GM18508 (cell line): ENCODE data around the gene PCF11.

ENCODE experiments used
- ATAC-seq: cut with Tn5 transposase; IDR thresholded peaks from one replicate; pipeline ENCODE4 v1.9.1; 2021; ENCODE audit warnings: moderate number of reproducible peaks; ENCODE audit not compliant: insufficient read depth, unreplicated experiment

Gene PCF11

DNA sequence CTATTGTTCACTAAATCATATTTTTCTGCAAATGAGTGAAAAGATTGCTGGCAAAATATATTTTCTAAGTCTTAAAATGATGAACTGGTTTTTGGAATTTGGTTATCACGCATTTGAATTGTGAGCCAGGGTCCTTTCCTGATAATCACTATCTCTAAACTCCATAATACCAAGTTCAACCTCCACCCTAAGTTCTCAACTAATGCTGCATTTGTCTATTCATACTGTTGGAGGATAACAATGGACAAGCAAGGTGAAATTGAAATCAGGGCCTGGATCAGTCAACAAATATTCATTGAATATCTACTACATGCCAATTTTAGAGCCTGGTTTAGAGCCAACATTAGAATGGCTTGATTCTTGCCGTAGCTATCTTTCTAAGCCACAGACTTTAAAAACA, 4.7 kb upstream of the PCF11 start:
- no peak for ATAC-seq

DNA sequence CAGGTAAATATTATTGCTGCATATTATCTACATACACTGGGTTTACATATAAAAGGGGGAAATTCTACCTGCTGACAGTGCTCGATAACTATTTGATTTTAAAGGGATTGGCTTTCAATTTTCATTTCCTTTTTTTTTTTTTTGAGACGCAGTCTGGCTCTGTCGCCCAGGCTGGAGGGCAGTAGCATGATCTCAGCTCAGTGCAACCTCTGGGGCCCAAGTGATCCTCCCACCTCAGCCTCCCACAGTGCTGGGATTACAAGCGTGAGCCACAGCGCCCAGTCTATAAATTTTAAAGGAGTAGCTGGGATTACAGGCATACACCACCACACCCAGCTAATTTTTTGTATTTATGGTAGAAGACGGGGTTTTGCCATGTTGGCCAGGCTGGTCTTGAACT, 3.2 kb upstream of the PCF11 start:
- ATAC-seq: no peak

- peak; percentile 96 for ATAC-seq
These were observed 561 bp upstream of the PCF11 start for GRCh38 chr11:83156144-83156995.

- no peak for ATAC-seq
These were observed 844 bp downstream of the PCF11 start for GRCh38 chr11:83157594-83158356.

- no peak for ATAC-seq
These were observed 1.4 kb downstream of the PCF11 start for GRCh38 chr11:83158357-83158786.

DNA sequence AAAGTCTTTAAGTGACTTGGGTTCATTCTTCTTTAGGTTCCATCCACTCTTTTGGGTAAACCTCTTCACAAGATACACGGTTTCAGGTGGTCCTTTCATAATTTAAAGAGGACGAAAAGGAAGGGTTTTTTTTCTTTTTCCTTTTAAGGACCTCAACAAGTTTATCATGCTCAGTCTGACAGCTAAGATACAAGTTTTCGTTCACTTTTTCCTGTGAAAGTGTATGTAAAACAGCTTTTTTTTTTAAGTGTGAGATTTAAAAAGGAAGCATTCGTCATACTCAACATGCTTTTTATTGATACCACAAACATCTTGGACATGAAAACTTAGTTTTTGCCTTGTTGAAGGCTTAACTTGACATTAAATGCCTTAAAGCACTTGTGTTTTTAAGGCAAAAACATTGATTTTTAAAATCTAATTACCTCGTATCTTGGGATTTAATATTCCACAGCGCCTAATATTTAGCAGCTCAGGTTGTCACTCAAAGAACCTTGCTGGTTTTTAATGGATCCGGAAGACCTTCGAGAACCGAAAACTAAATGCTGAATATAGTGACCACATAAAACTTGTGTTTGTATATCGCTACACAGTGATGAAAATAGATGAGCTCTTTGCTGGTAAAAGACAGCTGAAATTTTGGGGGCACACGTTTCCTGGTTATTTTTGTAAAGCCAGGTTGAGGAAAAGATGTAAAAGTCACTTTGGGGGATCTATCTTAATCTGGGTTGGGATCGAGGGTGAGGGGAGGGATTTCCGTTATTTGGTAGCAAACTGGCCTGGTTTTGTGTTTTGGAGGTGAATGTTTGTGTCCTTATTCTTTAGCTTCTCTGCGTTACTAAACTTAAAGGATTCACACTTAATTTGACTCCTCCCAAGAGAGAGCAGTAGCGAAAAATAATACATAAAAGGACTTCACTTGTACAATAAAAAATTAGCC, 2.3 kb downstream of the PCF11 start:
- no peak for ATAC-seq

- no peak for ATAC-seq
These were observed 3.3 kb downstream of the PCF11 start for GRCh38 chr11:83159902-83160865.

- no peak for ATAC-seq
These were observed 4.8 kb downstream of the PCF11 start for GRCh38 chr11:83161610-83162199.

GRCh38 chr11:83162377-83162776, 5.4 kb downstream of the PCF11 start:
- ATAC-seq: no peak

DNA sequence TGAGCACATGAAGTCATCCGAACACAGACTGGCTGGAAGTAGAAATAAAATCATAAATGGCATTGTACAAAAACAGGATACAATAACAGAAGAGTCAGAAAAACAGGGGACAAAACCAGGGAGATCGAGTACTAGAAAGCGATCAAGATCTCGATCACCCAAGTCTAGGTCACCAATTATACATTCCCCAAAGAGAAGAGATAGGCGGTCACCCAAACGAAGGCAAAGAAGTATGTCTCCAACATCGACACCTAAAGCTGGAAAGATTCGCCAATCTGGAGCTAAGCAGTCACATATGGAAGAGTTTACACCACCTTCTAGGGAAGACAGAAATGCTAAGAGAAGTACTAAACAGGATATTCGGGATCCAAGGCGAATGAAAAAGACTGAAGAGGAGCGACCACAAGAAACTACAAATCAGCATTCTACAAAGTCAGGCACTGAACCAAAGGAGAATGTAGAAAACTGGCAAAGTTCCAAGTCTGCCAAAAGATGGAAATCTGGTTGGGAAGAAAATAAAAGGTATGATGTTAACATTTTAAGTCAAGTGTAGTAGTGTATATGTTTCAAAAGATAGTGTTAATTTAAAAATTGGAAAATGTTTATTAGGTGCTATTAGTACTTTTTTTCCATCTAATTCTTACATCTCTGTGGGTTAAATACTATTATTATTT, 9.4 kb downstream of the PCF11 start:
- ATAC-seq: no peak

DNA sequence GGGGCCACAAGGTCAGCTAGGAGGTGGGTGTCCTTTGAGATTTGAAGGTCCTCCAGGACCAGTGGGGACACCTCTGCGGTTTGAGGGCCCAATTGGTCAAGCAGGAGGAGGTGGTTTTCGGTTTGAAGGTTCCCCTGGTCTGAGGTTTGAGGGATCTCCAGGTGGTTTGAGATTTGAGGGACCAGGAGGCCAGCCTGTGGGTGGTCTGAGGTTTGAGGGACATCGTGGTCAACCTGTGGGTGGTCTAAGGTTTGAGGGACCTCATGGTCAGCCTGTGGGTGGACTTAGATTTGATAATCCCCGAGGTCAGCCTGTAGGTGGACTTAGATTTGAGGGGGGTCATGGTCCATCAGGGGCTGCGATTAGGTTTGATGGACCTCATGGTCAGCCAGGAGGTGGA, 11.8 kb downstream of the PCF11 start:
- ATAC-seq: no peak

DNA sequence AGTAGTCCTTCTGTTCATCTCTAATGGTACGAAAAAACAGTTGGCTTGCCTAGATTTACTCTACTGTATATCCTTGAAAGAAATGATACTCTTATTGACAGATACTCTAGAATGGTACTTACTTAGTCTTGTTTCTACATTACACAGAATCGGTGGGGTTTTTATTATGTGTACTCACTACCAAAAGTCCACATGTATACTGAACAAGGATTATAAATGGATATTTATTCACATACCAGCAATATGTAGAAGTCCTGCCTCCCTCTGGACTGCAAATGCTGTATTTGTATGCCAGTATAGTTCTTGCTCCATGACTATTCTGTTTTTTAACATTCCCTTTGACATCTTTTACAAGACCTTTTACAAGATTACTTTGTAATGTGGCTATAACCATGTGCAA, 13.9 kb downstream of the PCF11 start:
- ATAC-seq: no peak

GRCh38 chr11:83172551-83172950, 15.6 kb downstream of the PCF11 start:
- ATAC-seq: no peak

GRCh38 chr11:83174008-83174407, 17.1 kb downstream of the PCF11 start:
- ATAC-seq: no peak

DNA sequence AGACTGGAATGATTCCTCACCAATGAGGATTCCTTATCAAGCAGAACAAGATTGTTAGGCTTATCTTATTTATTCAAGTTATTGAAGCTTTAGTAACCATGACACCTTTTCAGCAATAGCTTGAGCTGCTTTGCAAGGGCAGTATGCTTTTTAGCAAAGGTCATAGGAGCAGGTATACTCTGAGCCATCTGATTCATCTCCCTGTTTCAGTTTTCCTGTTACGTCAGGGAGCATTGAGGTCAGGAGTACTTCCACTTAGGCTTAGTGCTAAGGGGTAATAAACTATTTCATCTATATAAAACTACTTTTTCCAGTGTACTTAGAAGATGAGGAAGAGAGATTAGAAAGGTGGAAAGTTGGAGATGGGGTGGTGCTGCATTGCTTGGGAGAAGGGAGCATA, 18.9 kb downstream of the PCF11 start:
- no peak for ATAC-seq

GRCh38 chr11:83181815-83182214, 24.9 kb downstream of the PCF11 start:
- ATAC-seq: no peak

DNA sequence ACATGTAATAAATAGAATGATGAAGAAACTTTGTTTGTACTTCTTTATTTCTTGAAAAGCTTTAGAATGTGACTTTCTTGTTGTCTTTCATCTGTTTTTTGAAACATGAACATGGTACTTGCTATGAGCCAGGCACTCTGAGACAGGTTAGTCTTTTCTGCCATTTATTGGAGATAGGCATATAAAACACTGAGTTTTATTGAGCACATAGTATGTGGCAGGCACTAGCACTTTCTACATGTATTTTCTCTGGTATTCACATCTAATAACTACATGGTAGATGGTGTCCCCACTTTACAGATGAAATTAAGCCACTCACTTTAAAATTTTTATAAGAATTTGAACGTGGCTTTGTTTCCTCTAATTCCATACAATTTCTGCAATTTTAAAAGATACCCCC, 28.8 kb downstream of the PCF11 start:
- no peak for ATAC-seq

DNA sequence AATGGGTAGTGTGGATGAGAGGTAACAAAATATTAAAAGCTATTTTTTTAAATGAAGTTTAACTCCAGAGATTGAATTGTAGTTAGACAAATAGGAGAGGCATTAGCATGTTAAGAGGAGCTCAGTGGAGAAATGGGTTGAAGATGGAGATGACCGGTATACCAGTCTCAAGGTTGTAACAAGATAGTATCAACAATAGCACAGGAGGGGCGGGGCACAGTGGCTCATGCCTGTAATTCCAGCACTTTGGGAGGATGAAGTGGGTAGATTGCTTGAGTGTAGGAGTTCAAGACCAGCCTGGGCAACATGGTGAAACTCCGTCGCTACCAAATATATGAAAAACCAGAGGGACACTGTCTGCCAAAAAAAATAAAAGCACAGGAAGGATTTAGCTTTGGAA, 30.5 kb downstream of the PCF11 start:
- no peak for ATAC-seq

DNA sequence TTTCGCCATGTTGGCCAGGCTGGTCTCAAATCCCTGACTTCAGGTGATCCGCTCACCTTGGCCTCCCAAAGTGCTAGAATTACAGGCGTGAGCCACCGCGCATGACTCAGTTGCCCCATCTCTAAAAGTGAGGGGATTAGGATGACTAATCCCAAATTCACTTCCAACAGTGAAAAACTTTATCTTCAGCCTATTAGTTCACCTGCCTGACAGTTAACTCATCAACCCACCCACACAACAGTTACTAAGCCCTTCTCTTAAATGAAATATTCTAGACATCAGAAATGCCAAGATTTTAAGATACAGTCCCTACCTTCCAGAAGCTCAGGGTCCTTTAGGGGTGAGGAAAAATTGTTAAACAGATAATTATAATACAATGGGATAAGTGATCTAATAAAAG, 34.6 kb downstream of the PCF11 start:
- no peak for ATAC-seq
